Measurements from ENCODE around the gene CCPG1. TPM values are rescaled to one million over a fixed set of nuclear protein-coding genes. Genes with fewer than 3 reads are reported as not detected.

CCPG1 gene
- total RNA-seq, 1 experiment from 2014 or later = 17.1 TPM

DNA sequence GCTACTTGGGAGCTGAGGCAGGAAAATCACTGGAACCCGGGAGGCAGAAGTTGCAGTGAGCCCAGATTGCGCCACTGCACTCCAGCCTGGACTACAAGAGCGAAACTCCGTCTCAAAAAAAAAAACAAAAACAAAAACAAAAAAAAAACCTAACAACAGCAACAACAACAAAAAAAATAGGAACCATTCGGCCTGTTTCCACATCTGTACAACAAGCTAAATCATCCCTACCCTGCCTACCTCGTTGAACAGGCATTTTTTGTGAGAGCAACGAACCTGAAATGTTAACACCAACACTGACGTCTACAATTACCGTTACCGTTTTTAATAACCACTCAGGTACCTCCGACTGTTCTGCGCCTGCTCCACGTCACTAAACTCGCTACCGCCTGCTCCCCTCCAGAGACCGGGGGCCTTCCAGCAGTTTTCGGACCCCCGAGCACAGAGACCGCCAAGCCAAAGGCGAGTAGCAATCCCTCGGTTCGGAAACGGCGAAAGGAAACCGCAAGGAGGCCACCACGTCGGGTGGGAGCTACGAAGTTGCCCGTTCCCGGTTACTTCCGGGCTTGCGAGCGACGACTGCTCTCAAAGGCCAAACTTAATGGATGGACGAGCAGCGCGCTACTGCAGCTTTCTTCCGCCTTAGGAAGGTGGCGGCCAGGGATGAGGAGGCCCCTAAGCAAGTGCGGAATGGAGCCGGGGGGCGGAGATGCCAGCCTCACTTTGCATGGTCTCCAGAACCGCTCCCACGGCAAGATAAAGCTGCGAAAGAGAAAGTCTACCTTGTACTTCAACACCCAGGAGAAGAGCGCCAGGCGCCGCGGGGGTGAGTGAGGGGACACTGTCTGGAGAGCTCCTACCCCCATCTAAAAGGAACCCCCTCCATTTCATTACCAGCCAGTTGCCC lies 89.3 kb downstream of the CCPG1 start, which contains the start of the genes PIGB and PIGBOS1 (continued):
- peak; percentile 75 for TF ChIP-seq SP1 (CRISPR knock-in tag; conservative IDR thresholded peaks at IDR 0.05)
- TF ChIP-seq HMGXB4 (CRISPR knock-in tag; IDR thresholded peaks at IDR 0.05) = peak; percentile 66; the same call in 1 of the 2 replicates
- TF ChIP-seq ZNF263 (CRISPR knock-in tag; IDR thresholded peaks at IDR 0.05; ENCODE audit: low read depth) = no peak
- TF ChIP-seq CREB1 (CRISPR knock-in tag; IDR thresholded peaks at IDR 0.05) = peak; percentile 77; the same call in 1 of the 2 replicates
- TF ChIP-seq, protein P1, sequence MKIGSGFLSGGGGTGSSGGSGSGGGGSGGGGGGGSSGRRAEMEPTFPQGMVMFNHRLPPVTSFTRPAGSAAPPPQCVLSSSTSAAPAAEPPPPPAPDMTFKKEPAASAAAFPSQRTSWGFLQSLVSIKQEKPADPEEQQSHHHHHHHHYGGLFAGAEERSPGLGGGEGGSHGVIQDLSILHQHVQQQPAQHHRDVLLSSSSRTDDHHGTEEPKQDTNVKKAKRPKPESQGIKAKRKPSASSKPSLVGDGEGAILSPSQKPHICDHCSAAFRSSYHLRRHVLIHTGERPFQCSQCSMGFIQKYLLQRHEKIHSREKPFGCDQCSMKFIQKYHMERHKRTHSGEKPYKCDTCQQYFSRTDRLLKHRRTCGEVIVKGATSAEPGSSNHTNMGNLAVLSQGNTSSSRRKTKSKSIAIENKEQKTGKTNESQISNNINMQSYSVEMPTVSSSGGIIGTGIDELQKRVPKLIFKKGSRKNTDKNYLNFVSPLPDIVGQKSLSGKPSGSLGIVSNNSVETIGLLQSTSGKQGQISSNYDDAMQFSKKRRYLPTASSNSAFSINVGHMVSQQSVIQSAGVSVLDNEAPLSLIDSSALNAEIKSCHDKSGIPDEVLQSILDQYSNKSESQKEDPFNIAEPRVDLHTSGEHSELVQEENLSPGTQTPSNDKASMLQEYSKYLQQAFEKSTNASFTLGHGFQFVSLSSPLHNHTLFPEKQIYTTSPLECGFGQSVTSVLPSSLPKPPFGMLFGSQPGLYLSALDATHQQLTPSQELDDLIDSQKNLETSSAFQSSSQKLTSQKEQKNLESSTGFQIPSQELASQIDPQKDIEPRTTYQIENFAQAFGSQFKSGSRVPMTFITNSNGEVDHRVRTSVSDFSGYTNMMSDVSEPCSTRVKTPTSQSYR (CRISPR knock-in tag; IDR thresholded peaks at IDR 0.05) = peak; percentile 71; the same call in 1 of the 2 replicates
- TF ChIP-seq, protein P2, sequence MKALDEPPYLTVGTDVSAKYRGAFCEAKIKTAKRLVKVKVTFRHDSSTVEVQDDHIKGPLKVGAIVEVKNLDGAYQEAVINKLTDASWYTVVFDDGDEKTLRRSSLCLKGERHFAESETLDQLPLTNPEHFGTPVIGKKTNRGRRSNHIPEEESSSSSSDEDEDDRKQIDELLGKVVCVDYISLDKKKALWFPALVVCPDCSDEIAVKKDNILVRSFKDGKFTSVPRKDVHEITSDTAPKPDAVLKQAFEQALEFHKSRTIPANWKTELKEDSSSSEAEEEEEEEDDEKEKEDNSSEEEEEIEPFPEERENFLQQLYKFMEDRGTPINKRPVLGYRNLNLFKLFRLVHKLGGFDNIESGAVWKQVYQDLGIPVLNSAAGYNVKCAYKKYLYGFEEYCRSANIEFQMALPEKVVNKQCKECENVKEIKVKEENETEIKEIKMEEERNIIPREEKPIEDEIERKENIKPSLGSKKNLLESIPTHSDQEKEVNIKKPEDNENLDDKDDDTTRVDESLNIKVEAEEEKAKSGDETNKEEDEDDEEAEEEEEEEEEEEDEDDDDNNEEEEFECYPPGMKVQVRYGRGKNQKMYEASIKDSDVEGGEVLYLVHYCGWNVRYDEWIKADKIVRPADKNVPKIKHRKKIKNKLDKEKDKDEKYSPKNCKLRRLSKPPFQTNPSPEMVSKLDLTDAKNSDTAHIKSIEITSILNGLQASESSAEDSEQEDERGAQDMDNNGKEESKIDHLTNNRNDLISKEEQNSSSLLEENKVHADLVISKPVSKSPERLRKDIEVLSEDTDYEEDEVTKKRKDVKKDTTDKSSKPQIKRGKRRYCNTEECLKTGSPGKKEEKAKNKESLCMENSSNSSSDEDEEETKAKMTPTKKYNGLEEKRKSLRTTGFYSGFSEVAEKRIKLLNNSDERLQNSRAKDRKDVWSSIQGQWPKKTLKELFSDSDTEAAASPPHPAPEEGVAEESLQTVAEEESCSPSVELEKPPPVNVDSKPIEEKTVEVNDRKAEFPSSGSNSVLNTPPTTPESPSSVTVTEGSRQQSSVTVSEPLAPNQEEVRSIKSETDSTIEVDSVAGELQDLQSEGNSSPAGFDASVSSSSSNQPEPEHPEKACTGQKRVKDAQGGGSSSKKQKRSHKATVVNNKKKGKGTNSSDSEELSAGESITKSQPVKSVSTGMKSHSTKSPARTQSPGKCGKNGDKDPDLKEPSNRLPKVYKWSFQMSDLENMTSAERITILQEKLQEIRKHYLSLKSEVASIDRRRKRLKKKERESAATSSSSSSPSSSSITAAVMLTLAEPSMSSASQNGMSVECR (CRISPR knock-in tag; IDR thresholded peaks at IDR 0.05; ENCODE audit: borderline replicate concordance) = peak; percentile 41; the same call in 1 of the 2 replicates
- TF ChIP-seq TEAD1 (CRISPR knock-in tag; IDR thresholded peaks at IDR 0.05) = 0 out of 2 replicates have a peak, but pooled peaks have one; percentile 57
- peak; percentile 75; the same call in 1 of the 2 replicates for TF ChIP-seq FOXP1 (CRISPR knock-in tag; IDR thresholded peaks at IDR 0.05; ENCODE audit: borderline replicate concordance)
- no peak for TF ChIP-seq OVOL2 (CRISPR knock-in tag; IDR thresholded peaks at IDR 0.05; ENCODE audit: borderline replicate concordance)
- TF ChIP-seq GABPB1 (CRISPR knock-in tag; IDR thresholded peaks at IDR 0.05) = peak; percentile 83
- no peak for TF ChIP-seq ZNF138 (CRISPR knock-in tag; conservative IDR thresholded peaks at IDR 0.05)

Small RNAs within 50 kb of the gene (microRNA-seq; reads per million reads assigned to microRNA genes)
- 34.9 reads per million, percentile 48 among the genes with 10 or more reads in this experiment for gene MIR628 (ENCODE audit: borderline number of aligned reads)

Other genes starting within 250 kb of the CCPG1 start
- gene RSL24D1, start 211.4 kb downstream of the CCPG1 start, total RNA-seq (2021) = 91.9 to 115 TPM (median 95.7 TPM) in 3 replicates
- gene RAB27A, start 118.5 kb downstream of the CCPG1 start, total RNA-seq (2021) = 4.7 to 8.0 TPM (median 7.3 TPM) in 3 replicates
- 11.2 to 13.0 TPM (median 11.9 TPM) in 3 replicates for gene PIGBOS1, start 89.2 kb downstream of the CCPG1 start, total RNA-seq (2021)
- gene PIGB, start 89.1 kb downstream of the CCPG1 start, total RNA-seq (2021) = 5.2 to 8.7 TPM (median 6.9 TPM) in 3 replicates
- gene PIERCE2, start 136 bp upstream of the CCPG1 start, total RNA-seq (2021) = 1.6 to 2.5 TPM (median 1.8 TPM) in 3 replicates
- 1.2 to 1.9 TPM (median 1.2 TPM) in 3 replicates for gene DNAAF4, start 99.9 kb upstream of the CCPG1 start, total RNA-seq (2021)
- 0.46 to 0.55 TPM (median 0.50 TPM) in 3 replicates for gene PYGO1, start 180.0 kb upstream of the CCPG1 start, total RNA-seq (2021)